A549 (cell line): ENCODE data around the gene LMBR1. TPM values are rescaled to one million over a fixed set of nuclear protein-coding genes. Genes with fewer than 3 reads are reported as not detected.
"Not testable (repeated sequence)": the region's sequence is repeated elsewhere in the genome, so short reads cannot be mapped to it uniquely, and the experiment has no call there.

Experiments
- ATAC-seq, 2 experiments: fragments of 200-7000 bp in 1 of 2; fragments of >200 bp in 1 of 2; cut with Nextera tagmentation in 1 of 2; cut with Tn5 transposase in 1 of 2; 3 replicates each; pipeline versions ENCODE4 v1.8.0 to v1.9.1; 2018 to 2020; ENCODE audit warnings: mild to moderate bottlenecking in 1 of 2, moderate library complexity in 1 of 2
- CTCF ChIA-PET: fragments of 300-600 bp; sonication (Branson Sonifier 250); formaldehyde crosslinking; extraction: SDS; loops from one replicate; lab custom pipeline; 2021; ENCODE audit warnings: antibody characterized with exemption, inconsistent platforms; lab: Yijun Ruan, JAX
- POLR2A ChIA-PET: fragments of 350-600 bp; formaldehyde crosslinking; extraction: SDS; loops from one replicate; lab custom pipeline; 2021; ENCODE audit warnings: antibody characterized with exemption, inconsistent platforms; lab: Yijun Ruan, JAX
- DNase-seq, 2 experiments: peaks; one replicate each; pipeline versions ENCODE4 v3.0.0 to v3.0.0-alpha.2; 2011 to 2016; ENCODE audit warnings: low read depth in 1 of 2, low spot score in 1 of 2
- FAIRE-seq: peaks from 2 replicates; lab custom pipeline; 2011; peaks lifted over from hg19 to GRCh38; lab: Jason Lieb, UNC
- H3K27ac ChIP-seq, 2 experiments: fragments of >200 bp; sonication (Bioruptor Twin); formaldehyde crosslinking; 3 replicates each; pipeline ENCODE4 v1.5.1; 2016 to 2017
- H3K4me1 ChIP-seq: fragments of >200 bp; sonication (Bioruptor Twin); formaldehyde crosslinking; 3 replicates; pipeline ENCODE4 v1.6.1; 2016
- H3K4me2 ChIP-seq: fragments of >200 bp; sonication (Bioruptor Twin); formaldehyde crosslinking; 3 replicates; pipeline ENCODE4 v1.6.1; 2016
- H3K4me3 ChIP-seq: fragments of >200 bp; sonication (Bioruptor Twin); formaldehyde crosslinking; 3 replicates; pipeline ENCODE4 v1.5.1; 2016
- H3K9me3 ChIP-seq: fragments of >200 bp; sonication (Bioruptor Twin); formaldehyde crosslinking; 3 replicates; pipeline ENCODE4 v1.6.1; 2016
- CBX2 ChIP-seq: fragments of 200-600 bp; sonication (generic); IDR thresholded peaks from 2 replicates; pipeline ENCODE4 v1.6.1; 2016; ENCODE audit warnings: low read depth, mild to moderate bottlenecking, borderline replicate concordance
- EP300 ChIP-seq, 2 experiments: fragments of >200 bp; sonication (Bioruptor Twin); formaldehyde crosslinking; IDR thresholded peaks; 2 replicates in 1 of 2; 3 replicates in 1 of 2; pipeline ENCODE4 v1.6.1; 2016 to 2017
- FOSB ChIP-seq: fragments of 250-450 bp; sonication (Bioruptor Pico); IDR thresholded peaks from 2 replicates; pipeline ENCODE4 v1.5.0; 2020; ENCODE audit warnings: mild to moderate bottlenecking, moderate library complexity
- GATA3 ChIP-seq: IDR thresholded peaks from 2 replicates; pipeline ENCODE4 v1.6.1; 2012; ENCODE audit warnings: borderline replicate concordance
- HOXA7 ChIP-seq: fragments of 250-450 bp; sonication (Bioruptor Pico); IDR thresholded peaks from 2 replicates; pipeline ENCODE4 v1.5.0; 2020; ENCODE audit warnings: mild to moderate bottlenecking, moderate library complexity
- MAFK ChIP-seq: fragments of 450-650 bp; IDR thresholded peaks from 2 replicates; pipeline ENCODE4 v1.6.1; 2014; ENCODE audit not compliant: partially characterized antibody
- MYC ChIP-seq: IDR thresholded peaks from 2 replicates; pipeline ENCODE4 v1.6.1; 2012; ENCODE audit warnings: mild to moderate bottlenecking, inconsistent platforms, low read length, improper control_type of control experiment, borderline replicate concordance
- RFX5 ChIP-seq: fragments of 450-650 bp; IDR thresholded peaks from 2 replicates; pipeline ENCODE4 v1.7.1; 2014; ENCODE audit warnings: antibody characterized with exemption, mild to moderate bottlenecking, moderate library complexity
- SMC3 ChIP-seq: fragments of >200 bp; sonication (Bioruptor Twin); formaldehyde crosslinking; IDR thresholded peaks from 3 replicates; pipeline ENCODE4 v1.6.1; 2018; ENCODE audit warnings: inconsistent platforms
- TP53 ChIP-seq: fragments of 250-450 bp; sonication (Bioruptor Pico); IDR thresholded peaks from 2 replicates; pipeline ENCODE4 v1.5.0; 2021; ENCODE audit warnings: mild to moderate bottlenecking, moderate library complexity
- WGBS: methylation state at CpG from one replicate; pipeline ENCODE4 v1.1.6; 2017; ENCODE audit errors: missing lambda C conversion rate; 5-methylcytosine and 5-hydroxymethylcytosine counted together
- polyA plus RNA-seq, 4 experiments: library from polyadenylated mRNA; depleted of rRNA in 3 of 4; stranded (reverse); fragments of >200 nt; fragmentation: RNase III in 1 of 4; extraction: RNeasy Plus Mini Kit Qiagen cat#74134 plus additional on column Dnase treatment in 1 of 4; gene quantifications; 2 replicates in 3 of 4; 3 replicates in 1 of 4; pipeline ENCODE4 v1.2.3, GENCODE V29; 2011 to 2017
- TF ChIP-seq, protein P1 (sequence below): IDR thresholded peaks from 2 replicates; pipeline ENCODE4 v1.6.1; 2012; ENCODE audit warnings: low read depth, borderline replicate concordance
- TF ChIP-seq, protein P2 (sequence below): fragments of >200 bp; sonication (Bioruptor Twin); formaldehyde crosslinking; IDR thresholded peaks from 3 replicates; pipeline ENCODE4 v1.6.1; 2016
- TF ChIP-seq, protein P3 (sequence below): fragments of 250-450 bp; sonication (Bioruptor Pico); IDR thresholded peaks from 2 replicates; pipeline ENCODE4 v1.5.0; 2021; ENCODE audit warnings: mild to moderate bottlenecking, moderate library complexity, borderline replicate concordance

LMBR1 gene
- polyA plus RNA-seq, 2 of the 4 experiments (the other 2 are of a cell fraction), result 33.2 to 42.3 TPM

DNA sequence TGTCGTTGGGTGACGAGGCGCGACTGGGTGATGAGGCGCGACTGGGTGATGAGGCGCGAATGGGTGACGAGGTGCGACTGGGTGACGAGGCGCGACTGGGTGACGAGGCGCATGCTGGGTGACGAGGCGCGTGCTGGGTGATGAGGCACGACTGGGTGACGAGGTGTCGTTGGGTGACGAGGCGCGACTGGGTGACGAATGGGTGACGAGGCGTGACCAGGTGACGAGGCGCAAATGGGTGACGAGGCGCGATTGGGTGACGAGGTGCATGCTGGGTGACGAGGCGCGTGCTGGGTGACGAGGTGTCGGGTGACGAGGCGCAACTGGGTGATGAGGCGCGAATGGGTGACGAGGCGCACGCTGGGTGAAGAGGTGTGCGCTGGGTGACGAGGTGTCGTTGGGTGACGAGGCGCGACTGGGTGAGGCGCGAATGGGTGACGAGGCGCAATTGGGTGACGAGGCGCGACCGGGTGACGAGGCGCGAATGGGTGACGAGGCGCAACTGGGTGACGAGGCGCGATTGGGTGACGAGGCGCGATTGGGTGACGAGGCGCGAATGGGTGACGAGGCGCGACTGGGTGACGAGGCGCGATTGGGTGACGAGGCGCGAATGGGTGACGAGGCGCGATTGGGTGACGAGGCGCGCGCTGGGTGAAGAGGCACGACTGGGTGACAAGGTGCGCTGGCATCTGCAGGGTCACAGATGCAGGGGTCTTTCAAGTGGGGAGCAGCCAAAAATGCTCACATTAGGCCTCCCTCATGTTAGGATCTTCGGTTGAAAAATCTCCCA is 48.6 kb upstream of the LMBR1 start:
- POLR2A ChIA-PET, result no interaction called here
- TF ChIP-seq MYC, result no peak
- FAIRE-seq, result no peak

DNA sequence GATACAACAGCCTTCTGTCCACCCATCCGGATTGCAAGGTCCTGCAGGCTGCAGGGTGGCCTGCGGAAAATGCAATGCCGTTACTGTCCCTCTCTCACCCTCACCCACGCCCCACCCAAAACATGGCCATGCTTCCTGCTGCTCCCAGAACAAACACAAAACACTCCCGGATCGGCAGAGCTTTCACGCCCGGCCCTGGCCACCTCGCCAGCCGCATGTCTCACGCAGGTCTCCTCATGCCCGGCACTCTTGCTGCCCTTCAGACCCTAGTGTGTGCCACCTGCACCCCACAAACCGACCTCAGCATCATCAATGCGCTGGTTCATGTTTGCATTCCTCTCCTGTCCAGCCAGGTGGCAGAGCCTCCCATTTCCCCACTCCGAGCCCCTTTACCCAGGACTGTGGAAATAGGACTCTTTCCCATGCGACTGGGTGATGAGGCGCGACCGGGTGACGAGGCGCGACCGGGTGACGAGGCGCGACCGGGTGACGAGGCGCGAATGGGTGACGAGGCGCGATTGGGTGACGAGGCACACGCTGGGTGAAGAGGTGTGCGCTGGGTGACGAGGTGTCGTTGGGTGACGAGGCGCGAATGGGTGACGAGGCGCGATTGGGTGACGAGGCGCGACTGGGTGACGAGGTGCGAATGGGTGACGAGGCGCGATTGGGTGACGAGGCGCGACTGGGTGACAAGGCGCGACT is 47.6 kb upstream of the LMBR1 start:
- no peaks in the 10 kb centered on the region for H3K9me3 ChIP-seq
- ATAC-seq, result no peak
- POLR2A ChIA-PET, result no interaction called here
- FAIRE-seq, result no peak
- no peak overlapping the region for H3K4me3 ChIP-seq
- TF ChIP-seq, protein P1, sequence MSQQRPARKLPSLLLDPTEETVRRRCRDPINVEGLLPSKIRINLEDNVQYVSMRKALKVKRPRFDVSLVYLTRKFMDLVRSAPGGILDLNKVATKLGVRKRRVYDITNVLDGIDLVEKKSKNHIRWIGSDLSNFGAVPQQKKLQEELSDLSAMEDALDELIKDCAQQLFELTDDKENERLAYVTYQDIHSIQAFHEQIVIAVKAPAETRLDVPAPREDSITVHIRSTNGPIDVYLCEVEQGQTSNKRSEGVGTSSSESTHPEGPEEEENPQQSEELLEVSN, result no peak
- TF ChIP-seq, protein P2, sequence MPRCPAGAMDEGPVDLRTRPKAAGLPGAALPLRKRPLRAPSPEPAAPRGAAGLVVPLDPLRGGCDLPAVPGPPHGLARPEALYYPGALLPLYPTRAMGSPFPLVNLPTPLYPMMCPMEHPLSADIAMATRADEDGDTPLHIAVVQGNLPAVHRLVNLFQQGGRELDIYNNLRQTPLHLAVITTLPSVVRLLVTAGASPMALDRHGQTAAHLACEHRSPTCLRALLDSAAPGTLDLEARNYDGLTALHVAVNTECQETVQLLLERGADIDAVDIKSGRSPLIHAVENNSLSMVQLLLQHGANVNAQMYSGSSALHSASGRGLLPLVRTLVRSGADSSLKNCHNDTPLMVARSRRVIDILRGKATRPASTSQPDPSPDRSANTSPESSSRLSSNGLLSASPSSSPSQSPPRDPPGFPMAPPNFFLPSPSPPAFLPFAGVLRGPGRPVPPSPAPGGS, result no peak
- TF ChIP-seq TP53 (CRISPR knock-in tag), result no peak
- H3K4me1 ChIP-seq, result no peaks in the 10 kb centered on the region
- 87% methylated on average over 46 of the region's 57 CpGs for WGBS
- no peak overlapping the region for H3K27ac ChIP-seq
- CTCF ChIA-PET, result interaction anchor here (1.0 to 1.2 kb wide), 2 partner anchors 9 to 10 kb away, joined by 3 to 5 read pairs; partner anchors contain the start of gene NOM1
- DNase-seq, result no peak
- no peak overlapping the region for H3K4me2 ChIP-seq

More for the DNA sequence above, 48.6 kb upstream of the LMBR1 start:
- DNase-seq, result no peak
- H3K4me2 ChIP-seq, result no peak overlapping the region
- CTCF ChIA-PET, result no interaction called here
- H3K9me3 ChIP-seq, result 0 out of 3 replicates have a peak, but pooled peaks cover 3% of the 10 kb centered on the region
- H3K27ac ChIP-seq, result no peak overlapping the region
- ATAC-seq, result no peak
- H3K4me3 ChIP-seq, result no peak overlapping the region
- 95% methylated on average over 78 of the region's 92 CpGs for WGBS
- H3K4me1 ChIP-seq, result no peaks in the 10 kb centered on the region

DNA sequence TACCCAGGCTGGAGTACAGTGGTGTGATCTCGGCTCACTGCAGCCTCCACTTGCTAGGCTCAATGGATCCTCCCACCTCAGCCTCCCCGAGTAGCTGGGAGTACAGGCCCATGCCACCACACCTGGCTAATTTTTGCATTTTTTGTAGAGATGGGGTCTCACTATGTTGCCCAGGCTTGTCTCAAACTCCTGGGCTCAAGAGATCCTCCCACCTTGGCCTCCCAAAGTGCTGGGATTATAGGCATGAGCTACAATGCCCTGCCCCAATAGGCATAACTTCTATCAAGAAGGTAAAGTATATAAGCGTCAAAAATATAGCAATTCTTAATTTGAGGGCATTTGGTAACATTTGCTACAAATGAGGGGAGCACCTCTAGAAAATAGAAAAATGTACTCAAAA is 43.8 kb upstream of the LMBR1 start:
- H3K4me2 ChIP-seq, FAIRE-seq, H3K4me3 ChIP-seq, DNase-seq, H3K9me3 ChIP-seq, H3K4me1 ChIP-seq, H3K27ac ChIP-seq, ATAC-seq, POLR2A ChIA-PET: not testable (repeated sequence)
- WGBS, result 73% methylated on average over 3 of the region's 3 CpGs
- CTCF ChIA-PET, result interaction anchor here (2.2 to 2.3 kb wide), 2 partner anchors 12 to 13 kb away, joined by 11 to 13 read pairs; partner anchors contain the start of gene NOM1

DNA sequence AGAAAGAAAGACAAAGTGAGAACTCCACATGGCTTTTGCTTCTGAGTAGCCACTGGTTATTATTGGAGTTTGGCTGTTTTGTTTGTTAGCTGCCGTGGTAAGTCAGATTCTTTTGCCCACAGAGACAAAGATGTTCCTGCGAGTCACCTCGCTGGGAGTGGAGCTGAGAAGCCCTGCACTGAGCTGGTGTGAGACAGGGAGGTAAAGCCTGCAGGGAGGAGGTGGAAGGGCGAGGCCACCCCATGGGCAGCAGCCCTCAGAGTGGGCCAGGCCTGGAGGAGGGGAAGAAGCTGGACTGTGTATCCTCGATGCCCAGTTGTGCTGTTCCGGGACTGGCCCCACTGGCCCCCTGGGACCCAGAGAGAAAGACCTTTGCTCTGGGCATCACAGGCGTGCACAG is 42.3 kb upstream of the LMBR1 start:
- TF ChIP-seq MAFK, result no peak
- ATAC-seq, result peak in 1 of 2 experiments; percentile 31; a peak in 1 of 6 replicates
- CTCF ChIA-PET, result interaction anchor here (0.7 to 2.2 kb wide), 4 partner anchors 9 to 1165 kb away, joined by 3 to 11 read pairs (median 4); partner anchors contain the start of gene NOM1

DNA sequence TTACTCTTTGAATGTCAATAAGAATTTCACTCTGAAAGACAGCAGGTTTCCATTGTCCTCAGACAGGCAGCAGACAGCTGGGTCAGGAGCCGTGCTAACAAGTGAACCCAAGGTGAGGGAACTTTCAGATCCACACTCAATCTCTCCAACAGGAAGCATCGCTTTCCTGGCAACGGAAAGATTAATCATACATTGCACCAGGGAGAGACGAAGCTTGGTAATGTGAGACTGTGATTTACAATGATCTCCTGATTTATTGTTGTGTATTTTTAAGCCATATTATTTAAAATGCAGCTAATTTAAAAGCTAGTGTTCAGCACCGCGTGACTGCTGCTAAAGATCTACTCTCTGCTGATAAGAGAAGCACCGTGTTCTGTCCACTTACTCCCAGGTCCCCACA is 39.0 kb upstream of the LMBR1 start:
- FAIRE-seq (no peak), ATAC-seq (peak; percentile 60 to 78; a peak in 4 of 6 replicates), DNase-seq (peak; percentile 36 to 58)
- no peak for TF ChIP-seq SMC3
- TF ChIP-seq, protein P1, result no peak
- no peak for TF ChIP-seq EP300 (IDR thresholded peaks at IDR 0.05)
- no peak for TF ChIP-seq CBX2
- no peak for TF ChIP-seq HOXA7 (CRISPR knock-in tag)
- TF ChIP-seq FOSB (CRISPR knock-in tag), result no peak
- TF ChIP-seq, protein P3, sequence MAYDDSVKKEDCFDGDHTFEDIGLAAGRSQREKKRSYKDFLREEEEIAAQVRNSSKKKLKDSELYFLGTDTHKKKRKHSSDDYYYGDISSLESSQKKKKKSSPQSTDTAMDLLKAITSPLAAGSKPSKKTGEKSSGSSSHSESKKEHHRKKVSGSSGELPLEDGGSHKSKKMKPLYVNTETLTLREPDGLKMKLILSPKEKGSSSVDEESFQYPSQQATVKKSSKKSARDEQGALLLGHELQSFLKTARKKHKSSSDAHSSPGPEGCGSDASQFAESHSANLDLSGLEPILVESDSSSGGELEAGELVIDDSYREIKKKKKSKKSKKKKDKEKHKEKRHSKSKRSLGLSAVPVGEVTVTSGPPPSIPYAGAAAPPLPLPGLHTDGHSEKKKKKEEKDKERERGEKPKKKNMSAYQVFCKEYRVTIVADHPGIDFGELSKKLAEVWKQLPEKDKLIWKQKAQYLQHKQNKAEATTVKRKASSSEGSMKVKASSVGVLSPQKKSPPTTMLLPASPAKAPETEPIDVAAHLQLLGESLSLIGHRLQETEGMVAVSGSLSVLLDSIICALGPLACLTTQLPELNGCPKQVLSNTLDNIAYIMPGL (CRISPR knock-in tag), result no peak
- TF ChIP-seq RFX5, result no peak
- no peak for TF ChIP-seq GATA3
- 17% methylated on average over 7 of the region's 7 CpGs for WGBS
- Histone ChIP-seq H3K4me2 (peak overlapping the region; percentile 54), H3K27ac (peak overlapping the region; percentile 6 to 25; a peak in 3 of 6 replicates), H3K9me3 (no peaks in the 10 kb centered on the region), H3K4me3 (no peak overlapping the region), H3K4me1 (peaks cover 7% of the 10 kb centered on the region)
- ChIA-PET POLR2A (no interaction called here), CTCF (interaction anchor here (0.6 to 1.9 kb wide), 3 partner anchors 11 to 33 kb away, joined by 3 to 11 read pairs (median 3); partner anchors contain the start of gene NOM1)

More for the DNA sequence above, 42.3 kb upstream of the LMBR1 start:
- Histone ChIP-seq H3K9me3 (no peaks in the 10 kb centered on the region), H3K4me3 (no peak overlapping the region), H3K27ac (no peak overlapping the region), H3K4me1 (peaks cover 7% of the 10 kb centered on the region), H3K4me2 (no peak overlapping the region)
- WGBS, result 69% methylated on average over 7 of the region's 7 CpGs
- DNase-seq (no peak), FAIRE-seq (no peak)
- POLR2A ChIA-PET, result interaction anchor here (0.6 to 1.4 kb wide), 2 partner anchors 15 to 364 kb away, joined by 3 read pairs; partner anchors contain the start of gene NOM1
